Trophoblast cell (in vitro differentiated cells and primary cell): ENCODE measurements around the gene PRKCE.
A peak's percentile ranks its signal among the peaks of the same experiment; 100 is the strongest.
"Not testable (repeated sequence)": the region's sequence is repeated elsewhere in the genome, so short reads cannot be mapped to it uniquely, and the experiment has no call there.

Source experiments
- DNase-seq, 2 donors: peaks; one replicate each; pipeline ENCODE4 v3.0.0-alpha.2; 2016
- H2AFZ ChIP-seq: 2 replicates; pipeline ENCODE4 v1.6.1; 2013; ENCODE audit warnings: low read length, moderate library complexity, mild to moderate bottlenecking; ENCODE audit not compliant: insufficient read depth, poor library complexity
- H2AK5ac ChIP-seq: 2 replicates; pipeline ENCODE4 v1.6.1; 2013; ENCODE audit warnings: mild to moderate bottlenecking, low read length
- H2BK120ac ChIP-seq: 2 replicates; pipeline ENCODE4 v1.6.1; 2013; ENCODE audit warnings: low read length, mild to moderate bottlenecking, moderate library complexity; ENCODE audit not compliant: insufficient read depth, poor library complexity
- H2BK12ac ChIP-seq: 2 replicates; pipeline ENCODE4 v1.6.1; 2013; ENCODE audit warnings: mild to moderate bottlenecking, low read length, moderate library complexity
- H2BK5ac ChIP-seq: 2 replicates; pipeline ENCODE4 v1.6.1; 2013; ENCODE audit warnings: low read length, low read depth, moderate library complexity, mild to moderate bottlenecking; ENCODE audit not compliant: poor library complexity
- H3K14ac ChIP-seq: 2 replicates; pipeline ENCODE4 v1.6.1; 2013; ENCODE audit warnings: mild to moderate bottlenecking, low read length
- H3K18ac ChIP-seq: 2 replicates; pipeline ENCODE4 v1.6.1; 2013; ENCODE audit warnings: mild to moderate bottlenecking, low read length
- H3K23ac ChIP-seq: 2 replicates; pipeline ENCODE4 v1.6.1; 2013; ENCODE audit warnings: low read length
- H3K27ac ChIP-seq: 2 replicates; pipeline ENCODE4 v1.5.1; 2013; ENCODE audit warnings: low read depth, mild to moderate bottlenecking, inconsistent platforms, low read length, moderate library complexity
- H3K27me3 ChIP-seq: 2 replicates; pipeline ENCODE4 v1.6.1; 2013; ENCODE audit warnings: inconsistent platforms, mild to moderate bottlenecking, low read length, moderate library complexity; ENCODE audit not compliant: insufficient read depth
- H3K36me3 ChIP-seq, 2 experiments: 1 replicate in 1 of 2; 2 replicates in 1 of 2; pipeline ENCODE4 v1.6.1; 2013; ENCODE audit warnings: low read length in 2 of 2, mild to moderate bottlenecking in 2 of 2, moderate library complexity in 1 of 2; ENCODE audit not compliant: insufficient read depth in 2 of 2, control insufficient read depth in 1 of 2
- H3K4ac ChIP-seq: 2 replicates; pipeline ENCODE4 v1.6.1; 2013; ENCODE audit warnings: low read depth, mild to moderate bottlenecking, low read length, moderate library complexity
- H3K4me1 ChIP-seq, 2 experiments: 1 replicate in 1 of 2; 2 replicates in 1 of 2; pipeline ENCODE4 v1.6.1; 2013; ENCODE audit warnings: low read length in 2 of 2, mild to moderate bottlenecking in 2 of 2, moderate library complexity in 1 of 2; ENCODE audit not compliant: insufficient read depth in 2 of 2, control insufficient read depth in 1 of 2
- H3K4me2 ChIP-seq: 2 replicates; pipeline ENCODE4 v1.6.1; 2013; ENCODE audit warnings: inconsistent platforms, mild to moderate bottlenecking, low read length, moderate library complexity
- H3K4me3 ChIP-seq: 2 replicates; pipeline ENCODE4 v1.5.1; 2013; ENCODE audit warnings: mild to moderate bottlenecking, low read depth, low read length, inconsistent platforms
- H3K79me1 ChIP-seq: one replicate; pipeline ENCODE4 v1.6.1; 2013; ENCODE audit warnings: low read length
- H3K79me2 ChIP-seq: 2 replicates; pipeline ENCODE4 v1.6.1; 2013; ENCODE audit warnings: low read length, mild to moderate bottlenecking; ENCODE audit not compliant: control insufficient read depth, insufficient read depth, poor library complexity
- H3K9ac ChIP-seq: 2 replicates; pipeline ENCODE4 v1.6.1; 2013; ENCODE audit warnings: mild to moderate bottlenecking, low read length
- H3K9me3 ChIP-seq: 2 replicates; pipeline ENCODE4 v1.6.1; 2013; ENCODE audit warnings: low read depth, mild to moderate bottlenecking, control low read depth, inconsistent platforms, low read length; ENCODE audit not compliant: insufficient read depth
- H4K12ac ChIP-seq: 2 replicates; pipeline ENCODE4 v1.6.1; 2013; ENCODE audit warnings: low read depth, mild to moderate bottlenecking, low read length, moderate library complexity
- H4K8ac ChIP-seq: 2 replicates; pipeline ENCODE4 v1.6.1; 2013; ENCODE audit warnings: low read depth, mild to moderate bottlenecking, low read length, moderate library complexity
- H4K91ac ChIP-seq: one replicate; pipeline ENCODE4 v1.6.1; 2013; ENCODE audit warnings: low read depth, mild to moderate bottlenecking, low read length, moderate library complexity
- WGBS: extraction: QIAGEN DNeasy Blood & Tissue Kit; methylation state at CpG from one replicate; pipeline ENCODE4 v1.1.7; 2013; ENCODE audit warnings: missing lambda C conversion rate; ENCODE audit not compliant: insufficient read length, insufficient coverage; ENCODE audit errors: extremely low coverage; 5-methylcytosine and 5-hydroxymethylcytosine counted together

PRKCE gene

DNA sequence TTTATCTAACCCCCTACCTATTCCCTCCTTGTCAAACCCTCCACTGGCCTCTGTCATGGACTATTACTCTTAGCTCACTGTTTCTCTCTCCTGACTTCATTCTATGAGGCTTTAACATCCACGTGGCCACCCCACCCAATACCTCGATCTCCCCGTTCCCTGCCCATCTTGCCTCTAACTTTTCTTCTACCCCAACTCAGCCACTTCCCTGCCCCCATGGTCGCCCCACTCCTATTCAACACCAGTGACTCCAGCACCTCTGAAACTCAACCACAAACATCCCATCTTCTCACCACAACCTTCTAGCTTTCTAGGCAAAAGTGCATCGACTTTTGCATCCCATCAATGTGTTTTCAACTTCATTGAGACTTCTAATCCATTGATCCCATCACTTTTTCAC, 551.5 kb downstream of the PRKCE start:
- Histone ChIP-seq H3K4ac (no peak overlapping the region), H2AK5ac (peak overlapping the region; percentile 90)
- 100% methylated on average over 2 of the region's 5 CpGs for WGBS

DNA sequence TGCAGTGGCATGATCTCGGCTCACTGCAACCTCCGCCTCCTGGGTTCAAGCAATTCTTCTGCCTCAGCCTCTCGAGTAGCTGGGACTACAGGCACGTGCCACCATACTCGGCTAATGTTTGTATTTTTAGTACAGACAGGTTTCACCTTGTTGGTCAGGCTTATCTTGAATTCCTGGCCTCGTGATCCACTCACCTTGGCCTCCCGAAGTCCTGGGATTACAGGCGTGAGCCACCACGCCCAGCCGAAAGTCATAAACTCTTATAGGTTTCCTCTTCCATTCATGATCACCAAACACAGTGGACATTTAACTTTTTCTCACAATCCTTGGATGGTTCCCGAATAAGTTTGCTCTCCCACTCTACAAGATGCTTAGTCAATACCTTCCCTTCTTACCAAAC, 552.2 kb downstream of the PRKCE start:
- H2AFZ ChIP-seq, H4K8ac ChIP-seq, H4K91ac ChIP-seq, H3K9me3 ChIP-seq, H2AK5ac ChIP-seq, H2BK12ac ChIP-seq, H3K79me2 ChIP-seq, H3K23ac ChIP-seq, H3K27me3 ChIP-seq, H3K4ac ChIP-seq, H3K4me3 ChIP-seq, H2BK5ac ChIP-seq, H3K9ac ChIP-seq, H3K14ac ChIP-seq, H3K27ac ChIP-seq, H3K36me3 ChIP-seq, H3K18ac ChIP-seq, H3K4me2 ChIP-seq, H4K12ac ChIP-seq: not testable (repeated sequence)
- no CpG with 5 or more reads among the region's 11 CpGs for WGBS
- peak overlapping the region; percentile 31 for H2BK120ac ChIP-seq
- DNase-seq, result peak; percentile 62 to 71
- peaks cover 18% of the 10 kb centered on the region for H3K79me1 ChIP-seq
- H3K4me1 ChIP-seq, result peaks cover 11 to 12% of the 10 kb centered on the region in 2 experiments

More for the DNA sequence above, 551.5 kb downstream of the PRKCE start:
- H2BK120ac ChIP-seq, result peak overlapping the region; percentile 81
- H2AFZ ChIP-seq, result no peak overlapping the region
- H3K4me3 ChIP-seq, result no peak overlapping the region
- no peak overlapping the region for H3K9ac ChIP-seq
- no peak for DNase-seq
- no peak overlapping the region for H3K23ac ChIP-seq
- peak overlapping the region; percentile 55 for H2BK5ac ChIP-seq
- H3K79me2 ChIP-seq, result no peaks in the 10 kb centered on the region
- H3K27ac ChIP-seq, result peak overlapping the region; percentile 66
- no peak overlapping the region for H3K4me2 ChIP-seq
- H3K9me3 ChIP-seq, result peaks cover 6% of the 10 kb centered on the region
- peak overlapping the region; percentile 97 for H4K91ac ChIP-seq
- H3K36me3 ChIP-seq, result no peaks in the 10 kb centered on the region
- H4K12ac ChIP-seq, result no peak overlapping the region
- no peak overlapping the region for H3K18ac ChIP-seq
- H3K4me1 ChIP-seq, result peaks cover 17 to 18% of the 10 kb centered on the region in 2 experiments
- H3K27me3 ChIP-seq, result no peaks in the 10 kb centered on the region
- H4K8ac ChIP-seq, result peak overlapping the region; percentile 33
- H2BK12ac ChIP-seq, result peak overlapping the region; percentile 25
- H3K79me1 ChIP-seq, result peaks cover 23% of the 10 kb centered on the region
- H3K14ac ChIP-seq, result peak overlapping the region; percentile 42

DNA sequence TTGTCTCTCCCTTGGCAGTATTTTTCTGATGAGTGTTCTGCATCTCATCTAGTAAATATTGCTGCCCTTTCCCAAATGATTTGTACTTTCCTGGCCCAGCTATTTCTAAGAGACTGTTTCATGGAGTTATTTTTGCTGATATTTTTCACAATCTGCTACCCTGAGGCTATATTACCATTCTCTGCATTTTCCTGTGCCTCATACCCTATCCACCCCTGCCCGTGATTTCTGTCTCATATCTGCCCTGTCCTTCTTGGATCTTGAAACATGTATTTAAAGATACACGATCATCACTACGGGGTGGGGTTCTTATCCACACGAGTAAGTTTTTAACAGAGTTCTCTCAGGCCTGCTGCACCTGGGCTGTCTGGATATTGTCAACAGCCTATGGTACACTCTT, 556.1 kb downstream of the PRKCE start:
- H3K18ac ChIP-seq, result no peak overlapping the region
- H3K4me2 ChIP-seq, result no peak overlapping the region
- H3K9me3 ChIP-seq, result no peaks in the 10 kb centered on the region
- H3K36me3 ChIP-seq, result no peaks in the 10 kb centered on the region
- no peak overlapping the region for H2BK120ac ChIP-seq
- no peak overlapping the region for H2AK5ac ChIP-seq
- no CpG with 5 or more reads among the region's 4 CpGs for WGBS
- H4K8ac ChIP-seq, result no peak overlapping the region
- peak; percentile 61 to 97 for DNase-seq
- H3K79me1 ChIP-seq, result peaks cover 4% of the 10 kb centered on the region
- peak overlapping the region; percentile 36 for H2BK12ac ChIP-seq
- H3K23ac ChIP-seq, result no peak overlapping the region
- no peaks in the 10 kb centered on the region for H3K27me3 ChIP-seq
- H3K9ac ChIP-seq, result no peak overlapping the region
- no peaks in the 10 kb centered on the region for H3K4me1 ChIP-seq
- no peak overlapping the region for H3K4ac ChIP-seq
- H2BK5ac ChIP-seq, result no peak overlapping the region
- no peak overlapping the region for H4K12ac ChIP-seq
- no peak overlapping the region for H3K4me3 ChIP-seq
- no peak overlapping the region for H3K14ac ChIP-seq
- peak overlapping the region; percentile 41 for H3K27ac ChIP-seq
- H3K79me2 ChIP-seq, result no peaks in the 10 kb centered on the region
- no peak overlapping the region for H2AFZ ChIP-seq
- no peak overlapping the region for H4K91ac ChIP-seq

DNA sequence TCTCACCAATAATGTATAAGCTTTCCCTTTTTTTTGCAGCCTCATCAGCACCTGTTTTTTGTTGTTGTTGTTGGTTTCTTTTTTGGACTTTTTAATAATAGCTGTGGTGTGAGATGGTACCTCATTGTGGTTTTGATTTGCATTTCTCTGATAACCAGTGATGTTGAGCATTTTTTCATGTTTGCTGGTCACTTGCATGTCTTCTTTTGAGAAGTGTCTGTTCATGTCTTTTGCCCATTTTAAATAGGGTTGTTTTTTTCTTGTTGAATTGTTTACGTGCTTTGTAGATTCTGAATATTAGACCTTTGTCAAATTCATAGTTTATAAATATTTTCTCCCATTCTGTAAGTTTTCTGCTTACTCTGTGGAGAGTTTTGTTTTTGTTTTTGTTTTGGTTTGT, 557.3 kb downstream of the PRKCE start:
- H3K27ac ChIP-seq, result no peak overlapping the region
- no peak overlapping the region for H2BK5ac ChIP-seq
- no peaks in the 10 kb centered on the region for H3K9me3 ChIP-seq
- no peaks in the 10 kb centered on the region for H3K79me1 ChIP-seq
- H3K4me1 ChIP-seq, result no peaks in the 10 kb centered on the region
- H3K9ac ChIP-seq, result no peak overlapping the region
- H4K12ac ChIP-seq, result no peak overlapping the region
- H2AFZ ChIP-seq, result no peak overlapping the region
- H3K79me2 ChIP-seq, result no peaks in the 10 kb centered on the region
- H3K18ac ChIP-seq, result no peak overlapping the region
- H3K4ac ChIP-seq, result no peak overlapping the region
- H2BK120ac ChIP-seq, result no peak overlapping the region
- no peak overlapping the region for H3K4me2 ChIP-seq
- H3K36me3 ChIP-seq, result no peaks in the 10 kb centered on the region
- no peak overlapping the region for H3K23ac ChIP-seq
- H3K27me3 ChIP-seq, result no peaks in the 10 kb centered on the region
- no peak overlapping the region for H4K8ac ChIP-seq
- no peak overlapping the region for H3K14ac ChIP-seq
- no CpG with 5 or more reads among the region's 1 CpG for WGBS
- H2AK5ac ChIP-seq, result no peak overlapping the region
- H2BK12ac ChIP-seq, result no peak overlapping the region
- DNase-seq, result no peak
- H4K91ac ChIP-seq, result no peak overlapping the region
- H3K4me3 ChIP-seq, result no peak overlapping the region
